ENCODE results near the gene FBF1.
"Not testable (repeated sequence)": the region's sequence is repeated elsewhere in the genome, so short reads cannot be mapped to it uniquely, and the experiment has no call there.

The FBF1 gene

GRCh38 chr17:75893305-75894048 lies 47.4 kb downstream of the FBF1 start:
- no peak for DNase-seq

GRCh38 chr17:75892556-75893224 lies 48.2 kb downstream of the FBF1 start:
- DNase-seq, result no peak

GRCh38 chr17:75891605-75892555 lies 49.0 kb downstream of the FBF1 start:
- DNase-seq, result no peak

GRCh38 chr17:75891022-75891604 lies 49.7 kb downstream of the FBF1 start:
- DNase-seq, result no peak

GRCh38 chr17:75889454-75889853 lies 51.4 kb downstream of the FBF1 start:
- DNase-seq, result no peak

GRCh38 chr17:75888484-75888883 lies 52.4 kb downstream of the FBF1 start:
- no peak for DNase-seq

- not testable (repeated sequence) for DNase-seq
Measured at GRCh38 chr17:75885860-75886259, 55.0 kb downstream of the FBF1 start.

GRCh38 chr17:75885431-75885830 lies 55.4 kb downstream of the FBF1 start:
- no peak for DNase-seq

GRCh38 chr17:75881678-75882454 lies 59.0 kb downstream of the FBF1 start:
- DNase-seq, result no peak

- no peak for DNase-seq
Measured at GRCh38 chr17:75880266-75880665, 60.6 kb downstream of the FBF1 start.

GRCh38 chr17:75878174-75878998 lies 62.5 kb downstream of the FBF1 start, which contains the start of gene TRIM47:
Gene TRIM47 (minus strand): TSS chr17:75878581. CDS start chr17:75878548, 33 bp downstream.
- DNase-seq, result peak; percentile 44

GRCh38 chr17:75877752-75878173 lies 63.1 kb downstream of the FBF1 start:
- DNase-seq, result peak; percentile 65

GRCh38 chr17:75876938-75877751 lies 63.7 kb downstream of the FBF1 start:
- DNase-seq, result peak; percentile 56

- peak; percentile 90 for DNase-seq
Measured at GRCh38 chr17:75876190-75876937, 64.5 kb downstream of the FBF1 start.

GRCh38 chr17:75875940-75876189 lies 65.0 kb downstream of the FBF1 start:
- DNase-seq, result no peak

GRCh38 chr17:75875182-75875939 lies 65.5 kb downstream of the FBF1 start:
- DNase-seq, result no peak

GRCh38 chr17:75874323-75875181 lies 66.3 kb downstream of the FBF1 start:
- DNase-seq, result no peak
